ENCODE measurements around the gene RPL39L.

The RPL39L gene

GRCh38 chr3:187125319-187126031 is 13.8 kb downstream of the RPL39L start:
- H3K36me3 ChIP-seq (ENCODE audit: control insufficient read depth in 2 of 2, insufficient read depth in 1 of 2, low read length in 2 of 2) = peaks cover 0 to 15% of the 10 kb centered on the region in 2 experiments; a peak in 1 of 3 replicates
- CTCF ChIA-PET = no interaction called here
- H3K4me3 ChIP-seq (ENCODE audit: low read depth, low read length) = no peak overlapping the region
- POLR2A ChIA-PET = no interaction called here
- no peaks in the 10 kb centered on the region for H3K4me1 ChIP-seq (ENCODE audit: control insufficient read depth, insufficient read depth, low read length)
- TF ChIP-seq ZSCAN4 (tag by site-specific recombination; IDR thresholded peaks at IDR 0.05) (no peak), ZNF146 (tag by site-specific recombination; IDR thresholded peaks at IDR 0.05) (no peak), SCRT2 (tag by site-specific recombination; IDR thresholded peaks at IDR 0.05) (0 out of 2 replicates have a peak, but pooled peaks have one; percentile 10)
- no peaks in the 10 kb centered on the region for H3K9me3 ChIP-seq (ENCODE audit: control insufficient read depth, insufficient read depth, low read depth, low read length)
- H3K27ac ChIP-seq (ENCODE audit: extremely low read depth, low read depth, low read length) = no peak overlapping the region

- no peak overlapping the region for H3K4me3 ChIP-seq (ENCODE audit: low read depth, low read length)
- ChIA-PET CTCF (interaction anchor here (1.1 kb wide), 2 partner anchors 9 to 18 kb away, joined by 3 read pairs; no protein-coding TSS in a partner anchor), POLR2A (no interaction called here)
- H3K36me3 ChIP-seq (ENCODE audit: control insufficient read depth in 2 of 2, insufficient read depth in 1 of 2, low read length in 2 of 2) = peaks cover 0 to 9% of the 10 kb centered on the region in 2 experiments; a peak in 1 of 3 replicates
- TF ChIP-seq ZNF23 (tag by site-specific recombination; IDR thresholded peaks at IDR 0.05; ENCODE audit: borderline replicate concordance) (no peak), ZNF555 (tag by site-specific recombination; conservative IDR thresholded peaks at IDR 0.05) (no peak), SETDB1 (IDR thresholded peaks at IDR 0.05; ENCODE audit: insufficient read length, low read length) (no peak), ZNF324 (tag by site-specific recombination; IDR thresholded peaks at IDR 0.05) (no peak), ZNF658 (tag by site-specific recombination; IDR thresholded peaks at IDR 0.05) (no peak), ZNF473 (tag by site-specific recombination; IDR thresholded peaks at IDR 0.05) (no peak), OVOL3 (tag by site-specific recombination; IDR thresholded peaks at IDR 0.05) (no peak), ZBTB44 (tag by site-specific recombination; IDR thresholded peaks at IDR 0.05) (no peak), ZNF416 (tag by site-specific recombination; IDR thresholded peaks at IDR 0.05) (no peak), KLF9 (tag by site-specific recombination; IDR thresholded peaks at IDR 0.05; ENCODE audit: low read depth) (no peak), ZNF48 (tag by site-specific recombination; IDR thresholded peaks at IDR 0.05) (no peak), ZNF626 (tag by site-specific recombination; IDR thresholded peaks at IDR 0.05) (no peak), ZSCAN16 (tag by site-specific recombination; IDR thresholded peaks at IDR 0.05) (no peak), ZNF266 (tag by site-specific recombination; IDR thresholded peaks at IDR 0.05; ENCODE audit: low read depth) (no peak), SCRT1 (tag by site-specific recombination; IDR thresholded peaks at IDR 0.05; ENCODE audit: borderline replicate concordance) (no peak), ZNF394 (tag by site-specific recombination; IDR thresholded peaks at IDR 0.05; ENCODE audit: borderline replicate concordance) (no peak), REST (tag by site-specific recombination; IDR thresholded peaks at IDR 0.05) (no peak)
- H3K4me1 ChIP-seq (ENCODE audit: control insufficient read depth, insufficient read depth, low read length) = no peaks in the 10 kb centered on the region
- H3K9me3 ChIP-seq (ENCODE audit: control insufficient read depth, insufficient read depth, low read depth, low read length) = no peaks in the 10 kb centered on the region
- no peak overlapping the region for H3K27ac ChIP-seq (ENCODE audit: extremely low read depth, low read depth, low read length)
Observed at GRCh38 chr3:187122261-187122660, 17.0 kb downstream of the RPL39L start.
